GM08714 (cell line): ENCODE results near the gene CENPE.

Experiments used
- H3K4me3 ChIP-seq: fragments of 200-500 bp; sonication (Bioruptor generic); 2 replicates; pipeline ENCODE4 v1.5.1; 2014; ENCODE audit warnings: mild to moderate bottlenecking, low read length, inconsistent platforms
- ZNF274 ChIP-seq: IDR thresholded peaks from 2 replicates; pipeline ENCODE4 v1.6.1; 2012; ENCODE audit warnings: mild to moderate bottlenecking, low read depth, low read length

Gene CENPE

DNA sequence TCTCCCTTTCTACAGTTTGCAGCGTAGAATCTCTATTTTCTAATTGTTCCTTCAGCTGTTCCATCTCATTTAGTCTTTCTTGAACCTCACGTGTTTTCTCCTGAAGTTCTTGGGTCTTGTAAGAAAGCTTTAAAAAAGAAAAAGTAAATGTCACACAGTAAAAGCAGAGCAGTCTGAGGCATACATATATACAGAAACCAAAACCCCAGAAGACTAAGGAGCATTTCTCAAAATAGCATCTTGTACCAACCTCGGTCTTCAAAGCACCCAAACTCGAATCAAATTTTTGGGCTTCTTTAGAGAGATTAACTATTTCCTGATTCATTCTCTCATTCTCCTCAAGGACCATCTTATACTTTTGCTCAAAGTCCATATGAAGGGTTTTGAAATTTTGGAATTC lies 39.4 kb downstream of the CENPE start:
- H3K4me3 ChIP-seq: no peak overlapping the region
- TF ChIP-seq ZNF274: no peak

DNA sequence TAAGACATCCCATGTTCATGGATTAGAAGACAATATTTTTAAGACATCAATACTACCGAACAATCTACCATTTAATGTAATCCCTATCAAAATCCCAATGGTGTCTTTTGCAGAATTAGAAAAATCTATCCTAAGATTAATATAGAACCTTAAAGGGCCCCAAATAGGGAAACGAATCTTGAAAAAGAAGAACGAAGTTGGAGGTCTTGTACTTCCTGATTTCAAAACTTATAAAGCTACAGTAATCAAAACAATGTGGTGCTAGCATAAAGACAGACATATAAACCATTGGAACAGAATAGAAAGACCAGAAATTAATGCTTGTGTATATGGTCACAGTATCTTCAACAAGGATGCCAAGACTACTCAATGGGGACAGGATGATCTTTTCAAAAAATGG lies 42.0 kb downstream of the CENPE start:
- H3K4me3 ChIP-seq: no peak overlapping the region
- TF ChIP-seq ZNF274: no peak

DNA sequence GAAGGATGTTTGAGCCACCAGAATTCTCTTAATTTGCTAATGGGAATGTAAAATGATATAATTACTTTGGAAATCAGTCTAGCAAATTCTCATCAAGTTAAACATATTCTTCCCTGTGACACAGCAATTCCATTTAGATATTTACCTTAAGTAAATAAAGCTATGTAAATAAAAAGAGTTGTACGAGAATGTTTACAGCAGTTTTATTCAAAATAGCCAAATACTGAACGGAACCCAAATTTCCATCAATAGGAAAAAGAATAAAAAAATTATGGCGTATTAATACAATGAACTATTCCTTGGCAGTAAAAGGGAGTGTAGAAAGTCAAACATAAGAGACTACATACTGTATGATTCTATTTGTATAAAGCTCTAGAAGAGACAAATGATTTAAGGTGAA lies 45.8 kb downstream of the CENPE start:
- no peak for TF ChIP-seq ZNF274
- H3K4me3 ChIP-seq: no peak overlapping the region

DNA sequence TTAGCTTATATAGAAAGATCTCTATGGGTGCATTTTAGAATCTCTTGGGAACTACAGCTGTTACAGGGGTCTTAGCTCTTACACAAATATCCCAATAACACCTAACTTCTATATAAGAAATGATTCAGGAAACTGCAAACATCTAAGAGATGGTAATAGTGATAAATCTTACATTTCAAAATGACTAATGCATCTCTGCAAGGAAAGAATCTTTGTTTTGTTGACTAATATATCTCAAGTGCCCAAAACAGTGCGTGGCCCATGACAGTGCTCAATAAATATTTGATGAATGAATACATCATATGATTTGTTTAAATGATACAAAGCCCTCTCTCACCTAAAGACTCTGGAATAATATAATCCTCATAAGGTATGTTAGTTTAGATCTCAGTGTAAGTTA lies 47.5 kb downstream of the CENPE start:
- no peak for TF ChIP-seq ZNF274
- no peak overlapping the region for H3K4me3 ChIP-seq

- no peak for TF ChIP-seq ZNF274
- H3K4me3 ChIP-seq: no peak overlapping the region
Measured at GRCh38 chr4:103144926-103145325, 53.2 kb downstream of the CENPE start.

- H3K4me3 ChIP-seq: no peak overlapping the region
- no peak for TF ChIP-seq ZNF274
Measured at GRCh38 chr4:103137446-103137827, 60.7 kb downstream of the CENPE start.

DNA sequence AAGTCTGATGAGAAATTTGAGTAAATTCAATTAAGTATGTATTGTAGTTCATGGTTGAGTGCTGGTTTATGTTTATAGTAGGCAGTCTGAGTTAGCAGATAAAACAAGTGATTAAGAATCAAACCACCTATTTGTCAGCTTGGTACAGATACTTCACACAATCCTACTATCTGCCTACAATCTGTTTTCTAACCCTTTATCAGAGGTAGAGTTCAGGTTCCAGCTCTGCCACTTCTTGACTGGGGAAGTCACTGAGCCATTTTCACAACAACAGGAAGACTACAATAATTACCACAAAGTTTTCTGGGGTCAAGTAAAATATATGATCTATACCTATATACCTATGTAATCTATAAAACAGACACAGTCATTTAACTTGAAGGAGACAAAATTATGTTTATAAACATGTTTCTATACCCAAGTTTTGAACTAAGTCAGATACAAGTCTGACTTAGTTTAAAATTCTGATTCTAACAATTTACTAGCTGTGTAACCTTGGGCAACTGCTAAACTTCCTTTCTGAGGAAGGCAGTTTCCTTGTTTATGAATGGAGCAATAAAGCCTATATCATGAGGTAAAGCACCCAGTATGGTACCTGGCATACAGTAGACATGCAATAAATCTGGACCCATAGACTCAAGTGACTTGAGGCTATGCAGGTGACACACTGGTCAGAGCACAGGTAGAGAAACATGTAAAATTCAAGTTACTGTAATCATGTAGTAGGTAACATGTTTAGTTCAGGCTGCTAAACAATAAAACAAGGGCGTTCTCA lies 61.3 kb downstream of the CENPE start:
- no peak for TF ChIP-seq ZNF274
- H3K4me3 ChIP-seq: no peak overlapping the region

GRCh38 chr4:103129174-103129573 lies 69.0 kb downstream of the CENPE start:
- TF ChIP-seq ZNF274: no peak
- no peak overlapping the region for H3K4me3 ChIP-seq

GRCh38 chr4:103126126-103126525 lies 72.0 kb downstream of the CENPE start:
- no peak for TF ChIP-seq ZNF274
- no peak overlapping the region for H3K4me3 ChIP-seq

DNA sequence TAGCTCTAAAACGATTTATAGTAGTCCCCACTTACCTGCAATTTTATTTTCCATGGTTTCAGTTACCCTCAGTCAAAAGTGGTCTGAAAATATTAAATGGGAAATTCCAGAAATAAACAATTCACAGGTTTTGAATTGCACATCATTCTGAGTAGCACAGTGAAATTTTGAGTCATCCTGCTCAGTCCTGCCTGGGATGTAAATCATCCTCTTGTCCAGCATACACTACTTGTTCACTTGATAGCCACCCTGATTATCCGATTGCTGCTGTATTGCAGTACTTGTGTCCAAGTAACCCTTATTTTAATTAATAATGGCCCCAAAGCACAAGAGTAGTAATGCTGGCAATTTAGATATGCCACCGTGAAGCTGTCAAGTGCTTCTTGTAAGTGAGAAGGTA lies 75.0 kb downstream of the CENPE start:
- TF ChIP-seq ZNF274: no peak
- H3K4me3 ChIP-seq: no peak overlapping the region

DNA sequence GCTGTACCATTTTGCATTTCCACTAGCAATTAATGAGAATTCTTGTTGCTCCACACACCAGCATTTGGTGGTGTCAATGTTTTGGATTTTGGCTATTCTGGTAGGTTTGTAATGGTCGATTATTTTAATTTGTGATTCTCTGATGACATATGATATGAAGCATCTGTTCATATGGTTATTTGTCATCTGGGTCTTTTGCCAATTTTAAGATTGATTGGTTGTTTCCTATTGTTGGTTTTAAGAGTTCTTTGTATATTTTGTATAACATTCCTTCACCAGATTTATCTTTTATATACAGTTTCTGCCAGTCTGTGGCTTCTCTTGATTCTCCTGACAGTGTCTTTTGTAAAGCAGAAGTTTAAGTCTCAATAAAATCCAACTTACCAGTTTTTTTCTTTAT lies 80.0 kb downstream of the CENPE start:
- no peak overlapping the region for H3K4me3 ChIP-seq
- no peak for TF ChIP-seq ZNF274

GRCh38 chr4:103111598-103111997 lies 86.5 kb downstream of the CENPE start:
- no peak overlapping the region for H3K4me3 ChIP-seq
- TF ChIP-seq ZNF274: no peak

DNA sequence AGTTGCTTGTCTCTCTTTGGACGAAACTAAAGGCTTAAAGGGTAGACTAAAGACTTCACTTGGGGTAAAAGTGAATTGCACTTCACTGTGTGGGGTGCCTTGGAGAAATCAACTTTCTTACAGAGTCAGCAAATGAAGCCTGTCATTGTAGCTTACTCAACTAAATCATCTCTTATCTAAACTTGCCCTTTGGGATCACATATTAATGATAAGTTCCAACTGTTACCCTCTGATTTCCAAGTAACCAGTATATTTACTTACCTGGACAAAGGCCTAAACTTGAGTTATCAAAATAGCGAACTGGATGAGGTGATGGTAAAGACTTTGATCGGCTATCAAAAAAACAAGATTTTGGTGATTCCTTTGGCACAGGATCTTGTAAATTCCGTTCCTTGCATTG lies 89.6 kb downstream of the CENPE start:
- TF ChIP-seq ZNF274: no peak

GRCh38 chr4:103105558-103106356 lies 92.4 kb downstream of the CENPE start:
- TF ChIP-seq ZNF274: no peak
- no peak overlapping the region for H3K4me3 ChIP-seq

More for the DNA sequence above, 89.6 kb downstream of the CENPE start:
- H3K4me3 ChIP-seq: no peak overlapping the region

- H3K4me3 ChIP-seq: no peak overlapping the region
- TF ChIP-seq ZNF274: no peak
Measured at GRCh38 chr4:103104886-103105285, 93.3 kb downstream of the CENPE start.

DNA sequence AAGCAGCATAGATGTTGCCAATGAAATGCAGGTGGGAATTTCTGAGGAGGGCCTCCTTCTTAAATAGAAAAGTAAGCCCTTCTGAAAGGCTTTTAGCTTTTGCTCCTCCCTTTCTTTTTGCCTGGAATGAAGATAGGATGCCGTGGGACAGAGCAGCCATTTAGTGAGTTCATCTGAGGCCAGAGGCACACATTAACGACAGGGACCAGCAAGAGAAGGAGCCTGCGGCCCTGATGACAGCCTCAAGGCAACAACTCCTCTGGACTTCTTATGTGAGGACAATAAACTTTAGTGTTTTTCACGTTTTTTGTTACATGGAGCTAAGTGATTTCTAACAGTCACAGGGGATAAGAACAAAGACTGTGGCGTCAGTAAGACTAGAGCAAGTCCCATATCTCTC lies 97.5 kb downstream of the CENPE start:
- no peak for TF ChIP-seq ZNF274
- no peak overlapping the region for H3K4me3 ChIP-seq
